GM19455 (cell line): ENCODE results near the gene USP35.
A peak's percentile ranks its signal among the peaks of the same experiment; 100 is the strongest.
"Not testable (repeated sequence)": the region's sequence is repeated elsewhere in the genome, so short reads cannot be mapped to it uniquely, and the experiment has no call there.

Experiments used
- ATAC-seq: cut with Tn5 transposase; IDR thresholded peaks from one replicate; pipeline ENCODE4 v1.9.1; 2021; ENCODE audit not compliant: unreplicated experiment

Gene USP35

GRCh38 chr11:78168539-78169477, 19.9 kb upstream of the USP35 start:
- ATAC-seq, result no peak

- no peak for ATAC-seq
Observed at GRCh38 chr11:78170413-78170812, 18.3 kb upstream of the USP35 start.

GRCh38 chr11:78170874-78171549, 17.7 kb upstream of the USP35 start:
- ATAC-seq, result no peak

GRCh38 chr11:78171951-78172350, 16.8 kb upstream of the USP35 start:
- ATAC-seq, result no peak

- not testable (repeated sequence) for ATAC-seq
Observed at GRCh38 chr11:78175862-78176261, 12.9 kb upstream of the USP35 start.

- ATAC-seq, result no peak
Observed at GRCh38 chr11:78176605-78177141, 12.0 kb upstream of the USP35 start.

- no peak for ATAC-seq
Observed at GRCh38 chr11:78177216-78177615, 11.5 kb upstream of the USP35 start.

GRCh38 chr11:78179459-78180071, 9.2 kb upstream of the USP35 start:
- ATAC-seq, result no peak

GRCh38 chr11:78180751-78181150, 8.0 kb upstream of the USP35 start:
- no peak for ATAC-seq

GRCh38 chr11:78181185-78181584, 7.5 kb upstream of the USP35 start:
- no peak for ATAC-seq

- ATAC-seq, result peak; percentile 15
Observed at GRCh38 chr11:78187366-78188285, 1.1 kb upstream of the USP35 start.

GRCh38 chr11:78189174-78189724, 530 bp downstream of the USP35 start:
- ATAC-seq, result no peak

- no peak for ATAC-seq
Observed at GRCh38 chr11:78189851-78190250, 1.1 kb downstream of the USP35 start.

- no peak for ATAC-seq
Observed at GRCh38 chr11:78190374-78190773, 1.7 kb downstream of the USP35 start.

- ATAC-seq, result no peak
Observed at GRCh38 chr11:78190871-78191538, 2.3 kb downstream of the USP35 start.

GRCh38 chr11:78192223-78192719, 3.6 kb downstream of the USP35 start:
- no peak for ATAC-seq

GRCh38 chr11:78192911-78193351, 4.2 kb downstream of the USP35 start:
- ATAC-seq, result no peak

GRCh38 chr11:78193806-78194205, 5.1 kb downstream of the USP35 start:
- ATAC-seq, result no peak

- ATAC-seq, result no peak
Observed at GRCh38 chr11:78194490-78194889, 5.8 kb downstream of the USP35 start.
